HepG2 (cell line): Measurements from ENCODE around the gene ACACA. TPM values are rescaled to one million over a fixed set of nuclear protein-coding genes. Genes with fewer than 3 reads are reported as not detected.

Experiments used
- FOSL1 ChIP-seq: sonication (generic); formaldehyde crosslinking; IDR thresholded peaks from 2 replicates; pipeline ENCODE4 v1.9.0; 2021; ENCODE audit warnings: missing genetic modification reagents, borderline replicate concordance
- NCOA5 ChIP-seq: sonication (generic); formaldehyde crosslinking; IDR thresholded peaks from 2 replicates; pipeline ENCODE4 v1.4.0; 2020; ENCODE audit warnings: missing genetic modification reagents
- STAT6 ChIP-seq: sonication (generic); formaldehyde crosslinking; IDR thresholded peaks from 2 replicates; pipeline ENCODE4 v1.4.0; 2020; ENCODE audit warnings: missing genetic modification reagents, mild to moderate bottlenecking, borderline replicate concordance
- THAP11 ChIP-seq: IDR thresholded peaks from 2 replicates; pipeline ENCODE4 v1.6.1; 2016; ENCODE audit warnings: missing biosample characterization, missing genetic modification reagents
- XBP1 ChIP-seq: sonication (generic); formaldehyde crosslinking; IDR thresholded peaks from 2 replicates; pipeline ENCODE4 v1.5.0; 2020; ENCODE audit warnings: missing genetic modification reagents
- ZBED4 ChIP-seq: sonication (generic); formaldehyde crosslinking; IDR thresholded peaks from 2 replicates; pipeline ENCODE4 v1.4.0; 2020; ENCODE audit warnings: missing genetic modification reagents, borderline replicate concordance
- ZNF260 ChIP-seq: sonication (generic); formaldehyde crosslinking; IDR thresholded peaks from 2 replicates; pipeline ENCODE4 v1.4.0; 2020; ENCODE audit warnings: missing genetic modification reagents, low read depth, mild to moderate bottlenecking, borderline replicate concordance
- ZNF275 ChIP-seq: sonication (generic); formaldehyde crosslinking; IDR thresholded peaks from 2 replicates; pipeline ENCODE4 v1.8.0; 2022; ENCODE audit warnings: missing genetic modification reagents, mild to moderate bottlenecking, inconsistent platforms, borderline replicate concordance
- ZNF317 ChIP-seq: sonication (generic); formaldehyde crosslinking; IDR thresholded peaks from 2 replicates; pipeline ENCODE4 v1.5.0; 2020; ENCODE audit warnings: mild to moderate bottlenecking, missing genetic modification reagents
- ZNF34 ChIP-seq: sonication (generic); formaldehyde crosslinking; IDR thresholded peaks from 2 replicates; pipeline ENCODE4 v1.4.0; 2020; ENCODE audit warnings: mild to moderate bottlenecking, missing genetic modification reagents, borderline replicate concordance
- ZNF574 ChIP-seq: sonication (generic); formaldehyde crosslinking; IDR thresholded peaks from 2 replicates; pipeline ENCODE4 v1.4.0; 2020; ENCODE audit warnings: missing genetic modification reagents
- ZNF781 ChIP-seq: sonication (generic); formaldehyde crosslinking; IDR thresholded peaks from 2 replicates; pipeline ENCODE4 v1.5.1; 2020; ENCODE audit warnings: borderline replicate concordance, mild to moderate bottlenecking, missing genetic modification reagents; ENCODE audit errors: not compliant biosample characterization
- polyA plus RNA-seq, 8 experiments: library from polyadenylated mRNA; depleted of rRNA in 3 of 8; stranded (reverse) in 7 of 8; unstranded in 1 of 8; fragments of >200 nt; fragmentation: Illumina TruSeq in 4 of 8; extraction: Trizol in 4 of 8; gene quantifications; 2 replicates each; pipeline versions ENCODE4 v1.2.1 to v1.2.3, GENCODE V29; 2011 to 2016; ENCODE audit warnings: low read depth in 4 of 8, missing spikeins in 1 of 8, mixed read lengths in 1 of 8; ENCODE audit not compliant: insufficient read depth in 1 of 8
- total RNA-seq, 5 experiments: library from RNA; depleted of rRNA; stranded (reverse); fragments of >200 nt; fragmentation: Illumina TruSeq; extraction: Trizol; gene quantifications; 2 replicates each; pipeline ENCODE4 v1.2.3, GENCODE V29; 2016; ENCODE audit warnings: low read depth in 1 of 5

ACACA gene
- total and polyA plus RNA-seq, 2 of the 13 experiments (the other 11 are each of a cell fraction or from before 2014, with no cell fraction given) = 39.2 to 47.2 TPM

DNA sequence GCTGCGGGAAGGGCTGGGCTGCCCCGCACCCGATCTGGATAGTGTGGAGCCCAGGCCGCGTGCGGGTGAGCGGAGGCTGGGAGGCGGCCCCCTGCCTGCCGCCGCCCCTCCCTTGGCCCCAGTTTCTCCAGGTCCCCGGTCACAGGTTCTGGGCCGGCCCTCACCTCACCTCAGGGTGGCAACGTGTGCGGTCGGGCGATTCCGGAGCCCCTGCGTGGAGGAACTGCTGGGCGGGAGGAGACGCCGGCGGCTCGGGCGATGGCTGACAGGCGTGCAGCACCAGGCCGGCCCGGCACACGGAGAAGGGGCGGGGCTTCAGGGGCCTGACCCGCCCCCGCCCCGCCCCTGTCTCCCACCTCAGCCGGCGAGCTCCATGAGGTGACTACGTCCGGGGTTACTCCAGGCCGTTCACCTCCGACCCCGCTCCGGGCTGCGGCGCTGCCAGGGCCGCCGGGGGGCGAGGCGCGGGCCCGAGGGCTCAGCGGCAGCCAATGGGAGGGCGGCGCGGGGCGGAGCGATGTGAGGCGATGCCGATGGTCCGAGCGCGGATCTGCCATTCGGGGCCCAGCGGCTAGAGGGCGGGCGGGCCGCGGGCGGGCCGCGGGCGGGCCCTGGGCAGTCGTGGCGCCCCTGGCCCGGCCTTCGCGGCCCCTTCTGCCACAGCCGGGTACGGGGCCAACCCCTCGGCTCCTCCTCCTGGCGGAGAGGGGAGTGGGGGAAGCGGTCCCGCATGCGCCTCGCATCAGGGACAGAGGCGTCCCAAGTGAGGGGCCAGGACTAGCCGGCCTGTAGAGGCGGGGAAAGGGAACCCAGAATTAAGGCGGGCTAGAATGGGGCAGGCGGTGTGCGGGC is 47.6 kb downstream of the ACACA start (continued):
- TF ChIP-seq STAT6 (no peak; the same call in 1 of the 2 replicates), FOSL1 (CRISPR knock-in tag) (no peak), ZNF781 (CRISPR knock-in tag) (peak; percentile 26), ZNF260 (CRISPR knock-in tag) (no peak), ZNF317 (0 out of 2 replicates have a peak, but pooled peaks have one; percentile 34), ZBED4 (CRISPR knock-in tag) (no peak), XBP1 (0 out of 2 replicates have a peak, but pooled peaks have one; percentile 72), THAP11 (CRISPR knock-in tag) (0 out of 2 replicates have a peak, but pooled peaks have one; percentile 12), NCOA5 (CRISPR knock-in tag) (no peak), ZNF34 (CRISPR knock-in tag) (peak; percentile 15; the same call in 1 of the 2 replicates), ZNF574 (CRISPR knock-in tag) (peak; percentile 50), ZNF275 (CRISPR knock-in tag) (peak; percentile 69; the same call in 1 of the 2 replicates)
